K562 (cell line): ENCODE results near the gene NEXN. TPM values are rescaled to one million over a fixed set of nuclear protein-coding genes. Genes with fewer than 3 reads are reported as not detected.

ENCODE experiments used
- CEBPZ ChIP-seq: fragments of 150-350 bp; IDR thresholded peaks from 2 replicates; pipeline ENCODE4 v1.6.1; 2014; ENCODE audit warnings: low read depth, mild to moderate bottlenecking, low read length, borderline replicate concordance
- FOXM1 ChIP-seq, 2 experiments: fragments of 450-650 bp in 1 of 2; sonication (generic) in 1 of 2; formaldehyde crosslinking in 1 of 2; IDR thresholded peaks; 2 replicates each; pipeline versions ENCODE4 v1.6.1 to v1.9.0; 2017 to 2022; ENCODE audit warnings: low read depth in 2 of 2, mild to moderate bottlenecking in 2 of 2, missing genetic modification reagents in 1 of 2, moderate library complexity in 1 of 2
- ID3 ChIP-seq, 2 experiments: fragments of 250-450 bp in 1 of 2; fragments of 450-650 bp in 1 of 2; sonication (Bioruptor Pico) in 1 of 2; IDR thresholded peaks; 2 replicates each; pipeline versions ENCODE4 v1.6.1 to v1.8.0; 2016 to 2021; ENCODE audit warnings: mild to moderate bottlenecking in 2 of 2, moderate library complexity in 2 of 2, missing compliant biosample characterization in 1 of 2, missing genetic modification characterization in 1 of 2
- KDM2B ChIP-seq: fragments of 250-450 bp; sonication (Bioruptor Pico); IDR thresholded peaks from 2 replicates; pipeline ENCODE4 v1.8.0; 2021; ENCODE audit warnings: mild to moderate bottlenecking, moderate library complexity
- LARP7 ChIP-seq: fragments of 450-650 bp; IDR thresholded peaks from 2 replicates; pipeline ENCODE4 v1.6.1; 2016
- STAT5B ChIP-seq: fragments of 250-450 bp; sonication (Bioruptor Pico); IDR thresholded peaks from 2 replicates; pipeline ENCODE4 v1.8.0; 2021; ENCODE audit warnings: mild to moderate bottlenecking, inconsistent platforms
- ZBTB49 ChIP-seq: sonication (generic); formaldehyde crosslinking; IDR thresholded peaks from 2 replicates; pipeline ENCODE4 v1.8.0; 2022; ENCODE audit warnings: missing genetic modification reagents, mild to moderate bottlenecking, borderline replicate concordance
- ZNF644 ChIP-seq: fragments of 200-800 bp; sonication (Bioruptor generic); IDR thresholded peaks from 2 replicates; pipeline ENCODE4 v1.6.1; 2016; ENCODE audit warnings: low read depth, missing genetic modification characterization, missing compliant biosample characterization
- polyA plus RNA-seq, 8 experiments: library from polyadenylated mRNA; depleted of rRNA in 4 of 8; stranded (reverse) in 5 of 8; unstranded in 3 of 8; fragments of >200 nt; fragmentation: Nextera tagmentation in 2 of 8; fragmentation: Illumina TruSeq in 1 of 8; extraction: Ambion mirVana in 2 of 8; extraction: Trizol in 1 of 8; gene quantifications; 2 replicates each; pipeline versions ENCODE4 v1.2.1 to v1.2.3, GENCODE V29; 2011 to 2014; ENCODE audit warnings: inconsistent platforms in 1 of 8, missing spikeins in 1 of 8
- total RNA-seq, 7 experiments: library from RNA; depleted of rRNA in 6 of 7; stranded (reverse); fragments of >200 nt in 6 of 7; fragmentation: Illumina TruSeq in 2 of 7; extraction: Trizol in 2 of 7; gene quantifications; 2 replicates each; pipeline versions ENCODE4 v1.2.1 to v1.2.3, GENCODE V29; 2011 to 2021; ENCODE audit warnings: low replicate concordance in 1 of 7

The NEXN gene
- total and polyA plus RNA-seq, 9 of the 15 experiments (the other 6 are each of a cell fraction or from before 2014, with no cell fraction given), result 0.18 to 1.8 (median 0.76) TPM

GRCh38 chr1:77888081-77888780, at the start of gene NEXN (continued):
- TF ChIP-seq ZBTB49 (no peak), ID3 (CRISPR knock-in tag; IDR thresholded peaks at IDR 0.05) (no peak), ID3 (tag; IDR thresholded peaks at IDR 0.05) (no peak), CEBPZ (no peak), STAT5B (CRISPR knock-in tag) (no peak), LARP7 (no peak), KDM2B (CRISPR knock-in tag) (no peak), FOXM1 (IDR thresholded peaks at IDR 0.05; ENCODE audit: low read depth) (no peak), FOXM1 (CRISPR knock-in tag; IDR thresholded peaks at IDR 0.05; ENCODE audit: low read depth) (no peak), ZNF644 (tag) (no peak)
